SU-DHL-6 (cell line): ENCODE data around the gene DDB1.

ENCODE experiments used
- H2AFZ ChIP-seq: fragments of 200-600 bp; sonication (generic); 2 replicates; pipeline ENCODE4 v1.6.1; 2014; ENCODE audit warnings: low read depth, mild to moderate bottlenecking, moderate library complexity, mixed read lengths, antibody characterized with exemption, low read length; ENCODE audit not compliant: severe bottlenecking
- H3F3A ChIP-seq: fragments of 200-600 bp; shearing (Covaris generic); 2 replicates; pipeline ENCODE4 v1.6.0; 2016; ENCODE audit warnings: antibody characterized with exemption, mild to moderate bottlenecking; ENCODE audit not compliant: insufficient read depth
- H3K27ac ChIP-seq: fragments of 200-600 bp; sonication (generic); 2 replicates; pipeline ENCODE4 v1.5.1; 2016; ENCODE audit warnings: low read depth, mild to moderate bottlenecking, low read length, moderate library complexity, mixed read lengths
- H3K27me3 ChIP-seq: fragments of 200-600 bp; sonication (generic), shearing (Covaris generic); 2 replicates; pipeline ENCODE4 v1.6.0; 2014; ENCODE audit warnings: mild to moderate bottlenecking, low read length
- H3K36me3 ChIP-seq: fragments of 200-600 bp; sonication (generic); 2 replicates; pipeline ENCODE4 v1.6.1; 2014; ENCODE audit warnings: mild to moderate bottlenecking, low read length, mixed read lengths
- H3K4me2 ChIP-seq: fragments of 300-600, 200-600 bp; shearing (Covaris generic), sonication (generic); 2 replicates; pipeline ENCODE4 v1.6.0; 2014; ENCODE audit warnings: low read length, low read depth, mild to moderate bottlenecking; ENCODE audit not compliant: poor library complexity, severe bottlenecking
- H3K4me3 ChIP-seq: fragments of 200-600 bp; sonication (generic); 2 replicates; pipeline ENCODE4 v1.5.1; 2014; ENCODE audit warnings: antibody characterized with exemption, low read length, mild to moderate bottlenecking, mixed read lengths; ENCODE audit not compliant: insufficient read depth, poor library complexity, severe bottlenecking
- H3K79me2 ChIP-seq: fragments of 200-600 bp; sonication (generic); 2 replicates; pipeline ENCODE4 v1.6.1; 2014; ENCODE audit warnings: mild to moderate bottlenecking, low read length, moderate library complexity; ENCODE audit not compliant: insufficient read depth
- H3K9ac ChIP-seq: fragments of 200-600 bp; sonication (generic); 2 replicates; pipeline ENCODE4 v1.7.0; 2014; ENCODE audit warnings: mild to moderate bottlenecking, low read length
- H3K9me2 ChIP-seq: fragments of 200-600 bp; sonication (generic); replicated peaks from 2 replicates; pipeline ENCODE4 v1.6.1; 2014; ENCODE audit warnings: low read length; ENCODE audit not compliant: insufficient read depth
- H3K9me3 ChIP-seq: fragments of 200-600 bp; sonication (generic); 2 replicates; pipeline ENCODE4 v1.6.1; 2014; ENCODE audit warnings: low read length, mixed read lengths; ENCODE audit not compliant: insufficient read depth
- H4K20me1 ChIP-seq: fragments of 200-600 bp; sonication (generic); 2 replicates; pipeline ENCODE4 v1.6.1; 2014; ENCODE audit warnings: low read depth, mild to moderate bottlenecking, antibody characterized with exemption, low read length, moderate library complexity, mixed read lengths
- EZH2phosphoT487 ChIP-seq: fragments of 200-600 bp; sonication (generic), shearing (Covaris generic); conservative IDR thresholded peaks from 2 replicates; pipeline ENCODE4 v1.6.1; 2018; ENCODE audit warnings: mild to moderate bottlenecking, antibody characterized with exemption, low read length, moderate library complexity, mixed read lengths
- TF ChIP-seq, protein P1 (sequence below): fragments of 200-600 bp; sonication (generic); IDR thresholded peaks from one replicate; pipeline ENCODE4 v1.5.1; 2017; ENCODE audit warnings: antibody characterized with exemption, mild to moderate bottlenecking, low read length, moderate library complexity; ENCODE audit not compliant: insufficient read depth, poor library complexity, severe bottlenecking

Gene DDB1

DNA sequence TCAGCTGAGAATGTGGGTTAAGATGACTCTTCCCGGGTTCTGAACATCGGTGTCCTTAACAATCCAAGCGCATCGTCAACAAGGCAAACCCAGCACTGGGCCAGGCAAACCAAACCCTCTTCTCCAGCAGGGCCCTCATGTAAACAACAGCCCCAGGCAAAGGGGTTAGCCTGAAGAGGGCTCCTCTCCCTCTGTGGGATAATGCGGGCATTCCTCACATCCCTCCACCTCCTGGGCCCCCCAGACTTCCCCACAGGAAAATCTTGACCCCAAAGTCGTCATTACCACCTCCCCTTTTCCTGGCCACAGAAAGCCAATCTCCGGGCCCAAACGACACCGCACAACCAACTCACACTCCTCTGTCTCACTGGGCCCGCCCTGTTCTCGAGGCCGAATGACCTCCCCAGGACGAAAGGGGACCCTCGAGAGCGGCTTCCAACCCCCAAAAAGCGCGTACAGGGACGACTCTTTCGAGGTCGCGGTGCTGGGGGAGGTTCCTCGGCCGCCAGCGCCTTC, 566 bp downstream of the DDB1 start:
- H3K4me2 ChIP-seq, result peak overlapping the region; percentile 88
- no peaks in the 10 kb centered on the region for H3K9me3 ChIP-seq
- H3K27ac ChIP-seq, result peak overlapping the region; percentile 41
- TF ChIP-seq, protein P1, sequence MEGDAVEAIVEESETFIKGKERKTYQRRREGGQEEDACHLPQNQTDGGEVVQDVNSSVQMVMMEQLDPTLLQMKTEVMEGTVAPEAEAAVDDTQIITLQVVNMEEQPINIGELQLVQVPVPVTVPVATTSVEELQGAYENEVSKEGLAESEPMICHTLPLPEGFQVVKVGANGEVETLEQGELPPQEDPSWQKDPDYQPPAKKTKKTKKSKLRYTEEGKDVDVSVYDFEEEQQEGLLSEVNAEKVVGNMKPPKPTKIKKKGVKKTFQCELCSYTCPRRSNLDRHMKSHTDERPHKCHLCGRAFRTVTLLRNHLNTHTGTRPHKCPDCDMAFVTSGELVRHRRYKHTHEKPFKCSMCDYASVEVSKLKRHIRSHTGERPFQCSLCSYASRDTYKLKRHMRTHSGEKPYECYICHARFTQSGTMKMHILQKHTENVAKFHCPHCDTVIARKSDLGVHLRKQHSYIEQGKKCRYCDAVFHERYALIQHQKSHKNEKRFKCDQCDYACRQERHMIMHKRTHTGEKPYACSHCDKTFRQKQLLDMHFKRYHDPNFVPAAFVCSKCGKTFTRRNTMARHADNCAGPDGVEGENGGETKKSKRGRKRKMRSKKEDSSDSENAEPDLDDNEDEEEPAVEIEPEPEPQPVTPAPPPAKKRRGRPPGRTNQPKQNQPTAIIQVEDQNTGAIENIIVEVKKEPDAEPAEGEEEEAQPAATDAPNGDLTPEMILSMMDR, result no peak
- TF ChIP-seq EZH2phosphoT487, result no peak
- H3K27me3 ChIP-seq, result no peaks in the 10 kb centered on the region
- peak overlapping the region; percentile 90 for H3K4me3 ChIP-seq
- H3F3A ChIP-seq, result peaks cover 21% of the 10 kb centered on the region
- peaks cover 52% of the 10 kb centered on the region for H3K79me2 ChIP-seq
- H3K9ac ChIP-seq, result peak overlapping the region; percentile 97
- H3K36me3 ChIP-seq, result peaks cover 13% of the 10 kb centered on the region; the same call in 1 of the 2 replicates
- H3K9me2 ChIP-seq, result no peaks in the 10 kb centered on the region
- peaks cover 17% of the 10 kb centered on the region; the same call in 1 of the 2 replicates for H4K20me1 ChIP-seq
- peak overlapping the region; percentile 72 for H2AFZ ChIP-seq

DNA sequence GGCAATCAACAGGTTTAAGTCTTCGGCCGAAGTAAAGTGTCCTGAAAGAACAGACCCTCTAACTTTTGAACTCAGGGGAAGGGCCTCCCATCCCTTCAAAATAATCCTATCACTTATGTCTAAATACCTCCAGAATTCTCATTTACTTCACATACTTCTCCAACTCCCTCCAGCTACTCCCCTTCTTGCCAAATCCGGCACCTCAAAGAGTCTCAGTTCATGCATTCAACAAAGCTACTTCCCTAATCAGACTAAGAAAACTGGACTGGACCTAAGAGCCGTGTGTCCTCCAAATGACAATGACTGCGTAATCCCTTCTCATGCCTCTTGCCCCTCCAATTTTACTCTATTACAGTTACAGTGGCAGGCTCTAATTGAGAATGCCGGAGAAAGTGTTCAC, 1.3 kb downstream of the DDB1 start:
- no peak overlapping the region for H3K27ac ChIP-seq
- no peaks in the 10 kb centered on the region for H3K9me2 ChIP-seq
- peaks cover 21% of the 10 kb centered on the region for H3F3A ChIP-seq
- peak overlapping the region; percentile 88 for H3K4me2 ChIP-seq
- no peak overlapping the region for H2AFZ ChIP-seq
- H3K4me3 ChIP-seq, result peak overlapping the region; percentile 90
- TF ChIP-seq EZH2phosphoT487, result no peak
- H3K9ac ChIP-seq, result peak overlapping the region; percentile 97
- peaks cover 17% of the 10 kb centered on the region; the same call in 1 of the 2 replicates for H4K20me1 ChIP-seq
- H3K36me3 ChIP-seq, result peaks cover 13% of the 10 kb centered on the region; the same call in 1 of the 2 replicates
- peaks cover 54% of the 10 kb centered on the region for H3K79me2 ChIP-seq
- no peaks in the 10 kb centered on the region for H3K27me3 ChIP-seq
- H3K9me3 ChIP-seq, result no peaks in the 10 kb centered on the region

DNA sequence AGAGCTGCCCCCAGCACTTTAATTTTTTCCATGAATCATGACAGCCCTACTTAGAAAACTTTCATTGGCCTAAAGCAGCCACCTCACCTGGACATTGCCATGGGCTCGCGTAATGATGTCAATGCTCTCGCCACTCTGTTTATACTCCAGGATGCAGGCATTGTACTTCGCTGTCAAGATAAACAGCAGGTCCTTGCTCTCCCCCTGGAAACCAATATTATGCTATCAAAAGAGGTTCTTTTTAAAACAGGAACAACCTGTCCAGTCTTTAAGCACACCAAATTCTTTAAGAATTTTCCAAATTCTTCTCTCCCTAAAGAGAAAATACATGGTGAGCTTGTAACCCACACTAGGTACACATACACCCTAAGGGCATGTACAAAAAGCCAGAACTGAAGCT, 3.0 kb downstream of the DDB1 start:
- H4K20me1 ChIP-seq, result peaks cover 17% of the 10 kb centered on the region; the same call in 1 of the 2 replicates
- H3K27me3 ChIP-seq, result no peaks in the 10 kb centered on the region
- H3K79me2 ChIP-seq, result peaks cover 54% of the 10 kb centered on the region
- TF ChIP-seq, protein P1, result no peak
- TF ChIP-seq EZH2phosphoT487, result no peak
- no peak overlapping the region for H2AFZ ChIP-seq
- H3K36me3 ChIP-seq, result peaks cover 13% of the 10 kb centered on the region; the same call in 1 of the 2 replicates
- H3K4me2 ChIP-seq, result no peak overlapping the region
- no peak overlapping the region for H3K9ac ChIP-seq
- H3K9me2 ChIP-seq, result no peaks in the 10 kb centered on the region
- no peak overlapping the region for H3K27ac ChIP-seq
- H3K4me3 ChIP-seq, result no peak overlapping the region
- H3K9me3 ChIP-seq, result no peaks in the 10 kb centered on the region
- peaks cover 15% of the 10 kb centered on the region for H3F3A ChIP-seq

DNA sequence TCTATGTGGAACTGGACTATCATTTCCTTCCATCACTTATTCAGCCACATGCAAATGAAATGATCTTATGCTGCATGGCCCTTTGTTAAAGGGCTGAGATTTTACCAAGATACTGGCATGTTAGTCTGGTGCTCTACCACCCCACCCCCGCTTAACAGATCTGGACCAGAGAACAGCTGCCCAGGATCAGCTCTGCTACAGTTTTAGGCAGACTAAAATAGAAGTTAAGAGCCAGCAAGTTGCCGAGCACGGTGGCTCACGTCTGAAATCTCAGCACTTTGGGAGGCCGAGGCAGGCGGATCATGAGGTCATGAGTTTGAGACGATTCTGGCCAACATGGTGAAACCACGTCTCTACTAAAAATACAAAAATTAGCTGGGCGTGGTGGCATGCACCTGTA, 4.6 kb downstream of the DDB1 start:
- H3K9me2 ChIP-seq, result no peaks in the 10 kb centered on the region
- 0 out of 2 replicates have a peak, but pooled peaks cover under 1% of the 10 kb centered on the region for H3F3A ChIP-seq
- TF ChIP-seq, protein P1, result no peak
- no peak for TF ChIP-seq EZH2phosphoT487
- no peak overlapping the region for H2AFZ ChIP-seq
- H3K27ac ChIP-seq, result no peak overlapping the region
- no peaks in the 10 kb centered on the region for H3K27me3 ChIP-seq
- H3K36me3 ChIP-seq, result peaks cover 19% of the 10 kb centered on the region
- no peak overlapping the region for H3K4me2 ChIP-seq
- H3K9ac ChIP-seq, result no peak overlapping the region
- peaks cover 54% of the 10 kb centered on the region for H3K79me2 ChIP-seq
- no peaks in the 10 kb centered on the region for H3K9me3 ChIP-seq
- peaks cover 17% of the 10 kb centered on the region; the same call in 1 of the 2 replicates for H4K20me1 ChIP-seq
- no peak overlapping the region for H3K4me3 ChIP-seq
